ENCODE data around the gene TSFM.
"Not testable (repeated sequence)": the region's sequence is repeated elsewhere in the genome, so short reads cannot be mapped to it uniquely, and the experiment has no call there.

Gene TSFM

GRCh38 chr12:57772429-57773322 lies 9.9 kb upstream of the TSFM start, which contains the start of gene EEF1AKMT3:
Gene EEF1AKMT3 (plus strand): TSS chr12:57772614. CDS start chr12:57772725, 111 bp downstream.
- Histone ChIP-seq H3K9ac (ENCODE audit: low read length) (peak within 1 kb of the TSS; percentile 77), H3K27ac (ENCODE audit: low read length) (peak within 1 kb of the TSS; percentile 70), H3K9me3 (ENCODE audit: insufficient read depth, low read length) (no peaks in the 10 kb centered on the region), H3K4me2 (ENCODE audit: low read length) (peak within 1 kb of the TSS; percentile 80), H2AFZ (ENCODE audit: low read depth, low read length) (peak within 1 kb of the TSS; percentile 79), H3K4me3 (ENCODE audit: low read length) (peak within 1 kb of the TSS; percentile 78), H3K4me1 (ENCODE audit: low read length) (peaks cover 9% of the 10 kb centered on the region), H3K27me3 (ENCODE audit: low read depth, low read length) (no peaks in the 10 kb centered on the region), H4K20me1 (ENCODE audit: insufficient read depth, low read length) (no peaks in the 10 kb centered on the region), H3K36me3 (replicated peaks; ENCODE audit: low read depth, low read length) (peaks cover 18% of the 10 kb centered on the region), H3K79me2 (ENCODE audit: low read length) (peaks cover 12% of the 10 kb centered on the region)
- no peak for TF ChIP-seq EZH2phosphoT487 (IDR thresholded peaks at IDR 0.05; ENCODE audit: low read depth)
- TF ChIP-seq, protein P1, sequence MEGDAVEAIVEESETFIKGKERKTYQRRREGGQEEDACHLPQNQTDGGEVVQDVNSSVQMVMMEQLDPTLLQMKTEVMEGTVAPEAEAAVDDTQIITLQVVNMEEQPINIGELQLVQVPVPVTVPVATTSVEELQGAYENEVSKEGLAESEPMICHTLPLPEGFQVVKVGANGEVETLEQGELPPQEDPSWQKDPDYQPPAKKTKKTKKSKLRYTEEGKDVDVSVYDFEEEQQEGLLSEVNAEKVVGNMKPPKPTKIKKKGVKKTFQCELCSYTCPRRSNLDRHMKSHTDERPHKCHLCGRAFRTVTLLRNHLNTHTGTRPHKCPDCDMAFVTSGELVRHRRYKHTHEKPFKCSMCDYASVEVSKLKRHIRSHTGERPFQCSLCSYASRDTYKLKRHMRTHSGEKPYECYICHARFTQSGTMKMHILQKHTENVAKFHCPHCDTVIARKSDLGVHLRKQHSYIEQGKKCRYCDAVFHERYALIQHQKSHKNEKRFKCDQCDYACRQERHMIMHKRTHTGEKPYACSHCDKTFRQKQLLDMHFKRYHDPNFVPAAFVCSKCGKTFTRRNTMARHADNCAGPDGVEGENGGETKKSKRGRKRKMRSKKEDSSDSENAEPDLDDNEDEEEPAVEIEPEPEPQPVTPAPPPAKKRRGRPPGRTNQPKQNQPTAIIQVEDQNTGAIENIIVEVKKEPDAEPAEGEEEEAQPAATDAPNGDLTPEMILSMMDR (IDR thresholded peaks at IDR 0.05; ENCODE audit: low read depth, low read length): no peak

DNA sequence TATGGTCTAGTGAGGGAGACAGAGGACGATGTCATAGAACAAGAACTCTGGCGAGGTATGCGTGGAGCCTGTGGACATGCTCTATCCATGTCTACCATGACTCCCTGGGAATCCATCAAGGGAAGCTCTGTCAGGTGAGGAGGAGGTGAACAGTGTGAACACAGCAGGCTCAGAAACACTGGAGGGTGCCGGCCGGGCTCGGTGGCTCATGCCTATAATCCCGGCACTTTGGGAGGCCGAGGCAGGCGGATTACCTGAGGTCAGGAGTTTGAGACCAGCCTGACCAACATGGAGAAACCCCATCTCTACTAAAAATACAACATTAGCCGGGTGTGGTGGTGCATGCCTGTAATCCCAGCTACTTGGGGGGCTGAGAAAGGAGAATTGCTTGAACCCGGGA lies 8.0 kb upstream of the TSFM start:
- H3K9me3 ChIP-seq (ENCODE audit: insufficient read depth, low read length); H3K9ac ChIP-seq (ENCODE audit: low read length); H3K27ac ChIP-seq (ENCODE audit: low read length); H4K20me1 ChIP-seq (ENCODE audit: insufficient read depth, low read length); H3K4me3 ChIP-seq (ENCODE audit: low read length); H3K36me3 ChIP-seq (replicated peaks; ENCODE audit: low read depth, low read length); H3K27me3 ChIP-seq (ENCODE audit: low read depth, low read length); H3K4me2 ChIP-seq (ENCODE audit: low read length); H3K4me1 ChIP-seq (ENCODE audit: low read length); H2AFZ ChIP-seq (ENCODE audit: low read depth, low read length): not testable (repeated sequence)
- H3K79me2 ChIP-seq (ENCODE audit: low read length): peaks cover 12% of the 10 kb centered on the region

- H2AFZ ChIP-seq (ENCODE audit: low read depth, low read length): no peak overlapping the region
- H3K9ac ChIP-seq (ENCODE audit: low read length): no peak overlapping the region
- no peaks in the 10 kb centered on the region for H3K27me3 ChIP-seq (ENCODE audit: low read depth, low read length)
- no peak for TF ChIP-seq EZH2phosphoT487 (IDR thresholded peaks at IDR 0.05; ENCODE audit: low read depth)
- TF ChIP-seq, protein P1 (IDR thresholded peaks at IDR 0.05; ENCODE audit: low read depth, low read length): no peak
- no peaks in the 10 kb centered on the region for H4K20me1 ChIP-seq (ENCODE audit: insufficient read depth, low read length)
- H3K79me2 ChIP-seq (ENCODE audit: low read length): peaks cover 12% of the 10 kb centered on the region
- H3K27ac ChIP-seq (ENCODE audit: low read length): no peak overlapping the region
- no peaks in the 10 kb centered on the region for H3K9me3 ChIP-seq (ENCODE audit: insufficient read depth, low read length)
- no peak overlapping the region for H3K4me3 ChIP-seq (ENCODE audit: low read length)
- H3K4me1 ChIP-seq (ENCODE audit: low read length): peaks cover 9% of the 10 kb centered on the region
- H3K4me2 ChIP-seq (ENCODE audit: low read length): no peak overlapping the region
- H3K36me3 ChIP-seq (replicated peaks; ENCODE audit: low read depth, low read length): peaks cover 6% of the 10 kb centered on the region
Observed at GRCh38 chr12:57775044-57775443, 7.5 kb upstream of the TSFM start.

- H3K27me3 ChIP-seq (ENCODE audit: low read depth, low read length): no peaks in the 10 kb centered on the region
- no peak overlapping the region for H3K4me2 ChIP-seq (ENCODE audit: low read length)
- peaks cover 4% of the 10 kb centered on the region for H3K36me3 ChIP-seq (replicated peaks; ENCODE audit: low read depth, low read length)
- H3K9me3 ChIP-seq (ENCODE audit: insufficient read depth, low read length): no peaks in the 10 kb centered on the region
- H3K4me3 ChIP-seq (ENCODE audit: low read length): no peak overlapping the region
- TF ChIP-seq EZH2phosphoT487 (IDR thresholded peaks at IDR 0.05; ENCODE audit: low read depth): no peak
- TF ChIP-seq, protein P1 (IDR thresholded peaks at IDR 0.05; ENCODE audit: low read depth, low read length): no peak
- H3K79me2 ChIP-seq (ENCODE audit: low read length): peaks cover 9% of the 10 kb centered on the region
- H3K27ac ChIP-seq (ENCODE audit: low read length): no peak overlapping the region
- H3K9ac ChIP-seq (ENCODE audit: low read length): no peak overlapping the region
- no peaks in the 10 kb centered on the region for H4K20me1 ChIP-seq (ENCODE audit: insufficient read depth, low read length)
- peaks cover 8% of the 10 kb centered on the region for H3K4me1 ChIP-seq (ENCODE audit: low read length)
- no peak overlapping the region for H2AFZ ChIP-seq (ENCODE audit: low read depth, low read length)
Observed at GRCh38 chr12:57775563-57776246, 6.9 kb upstream of the TSFM start.

Data from OCI-LY3 (cell line).